Osteocyte (in vitro differentiated cells): ENCODE measurements around the gene SAP30BP. TPM values are rescaled to one million over a fixed set of nuclear protein-coding genes. Genes with fewer than 3 reads are reported as not detected.

Source experiments
- DNase-seq: peaks from one replicate; pipeline ENCODE4 v3.0.0; 2021; ENCODE audit warnings: mixed read lengths; ENCODE audit not compliant: unreplicated experiment; ENCODE audit errors: extremely low spot score
- H3K27ac Mint-ChIP-seq: one replicate; pipeline ENCODE4 v1.8.0; 2021; ENCODE audit warnings: mild to moderate bottlenecking, mixed read lengths; ENCODE audit not compliant: unreplicated experiment
- H3K27me3 Mint-ChIP-seq: one replicate; pipeline ENCODE4 v1.8.0; 2021; ENCODE audit warnings: mixed read lengths; ENCODE audit not compliant: unreplicated experiment
- H3K36me3 Mint-ChIP-seq: one replicate; pipeline ENCODE4 v1.8.0; 2021; ENCODE audit warnings: mixed read lengths; ENCODE audit not compliant: unreplicated experiment
- H3K4me1 Mint-ChIP-seq: one replicate; pipeline ENCODE4 v1.8.0; 2021; ENCODE audit warnings: mixed read lengths; ENCODE audit not compliant: unreplicated experiment
- H3K4me3 Mint-ChIP-seq: one replicate; pipeline ENCODE4 v1.8.0; 2021; ENCODE audit warnings: mild to moderate bottlenecking, moderate library complexity, mixed read lengths; ENCODE audit not compliant: unreplicated experiment
- H3K9me3 Mint-ChIP-seq: one replicate; pipeline ENCODE4 v1.8.0; 2021; ENCODE audit warnings: mixed read lengths; ENCODE audit not compliant: unreplicated experiment
- total RNA-seq: library from RNA; stranded (reverse); gene quantifications from 2 replicates; pipeline ENCODE4 v1.2.1, GENCODE V29; 2021
- TF ChIP-seq, protein P1 (sequence below): fragments of 200-600 bp; sonication (generic); IDR thresholded peaks from 2 replicates; pipeline ENCODE4 v1.5.0; 2021; ENCODE audit warnings: antibody characterized with exemption, mild to moderate bottlenecking, moderate library complexity

Gene SAP30BP
- total RNA-seq, 1 donor from 2014 or later = 103 TPM

GRCh38 chr17:75749545-75750389 lies 82.6 kb downstream of the SAP30BP start:
- DNase-seq = peak; percentile 93
- Mint-ChIP-seq H3K27me3 (no peaks in the 10 kb centered on the region), H3K9me3 (no peaks in the 10 kb centered on the region), H3K4me1 (peaks cover 22% of the 10 kb centered on the region), H3K4me3 (no peak overlapping the region), H3K27ac (peak overlapping the region; percentile 18), H3K36me3 (peaks cover 28% of the 10 kb centered on the region)
- TF ChIP-seq, protein P1, sequence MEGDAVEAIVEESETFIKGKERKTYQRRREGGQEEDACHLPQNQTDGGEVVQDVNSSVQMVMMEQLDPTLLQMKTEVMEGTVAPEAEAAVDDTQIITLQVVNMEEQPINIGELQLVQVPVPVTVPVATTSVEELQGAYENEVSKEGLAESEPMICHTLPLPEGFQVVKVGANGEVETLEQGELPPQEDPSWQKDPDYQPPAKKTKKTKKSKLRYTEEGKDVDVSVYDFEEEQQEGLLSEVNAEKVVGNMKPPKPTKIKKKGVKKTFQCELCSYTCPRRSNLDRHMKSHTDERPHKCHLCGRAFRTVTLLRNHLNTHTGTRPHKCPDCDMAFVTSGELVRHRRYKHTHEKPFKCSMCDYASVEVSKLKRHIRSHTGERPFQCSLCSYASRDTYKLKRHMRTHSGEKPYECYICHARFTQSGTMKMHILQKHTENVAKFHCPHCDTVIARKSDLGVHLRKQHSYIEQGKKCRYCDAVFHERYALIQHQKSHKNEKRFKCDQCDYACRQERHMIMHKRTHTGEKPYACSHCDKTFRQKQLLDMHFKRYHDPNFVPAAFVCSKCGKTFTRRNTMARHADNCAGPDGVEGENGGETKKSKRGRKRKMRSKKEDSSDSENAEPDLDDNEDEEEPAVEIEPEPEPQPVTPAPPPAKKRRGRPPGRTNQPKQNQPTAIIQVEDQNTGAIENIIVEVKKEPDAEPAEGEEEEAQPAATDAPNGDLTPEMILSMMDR = peak; percentile 95

DNA sequence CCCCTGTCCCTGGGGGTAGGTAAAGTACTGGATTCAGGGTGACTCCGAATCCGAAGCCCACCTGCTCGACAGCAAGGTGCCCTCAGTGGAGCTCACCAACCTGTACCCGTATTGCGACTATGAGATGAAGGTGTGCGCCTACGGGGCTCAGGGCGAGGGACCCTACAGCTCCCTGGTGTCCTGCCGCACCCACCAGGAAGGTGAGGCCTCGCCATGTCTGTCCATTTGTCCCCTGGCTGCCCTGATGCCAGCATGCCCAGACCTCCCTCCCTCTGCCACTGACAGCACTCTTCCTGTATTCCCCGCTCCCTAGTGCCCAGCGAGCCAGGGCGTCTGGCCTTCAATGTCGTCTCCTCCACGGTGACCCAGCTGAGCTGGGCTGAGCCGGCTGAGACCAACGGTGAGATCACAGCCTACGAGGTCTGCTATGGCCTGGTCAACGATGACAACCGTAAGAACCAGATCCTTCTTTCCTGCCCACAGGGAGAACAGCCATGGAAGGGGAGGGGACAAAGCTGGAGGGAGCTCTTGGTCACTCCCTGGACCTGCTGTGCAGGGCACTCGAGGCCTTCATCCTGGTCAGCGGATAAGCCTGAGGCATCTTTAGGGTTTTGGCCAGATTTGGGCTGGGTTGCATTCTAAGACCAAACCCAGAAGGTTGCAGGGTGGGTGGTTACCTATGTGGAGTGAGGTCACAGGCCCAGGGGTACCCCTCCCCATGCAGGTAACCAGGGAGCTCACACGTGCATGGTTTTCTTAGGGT lies 83.7 kb downstream of the SAP30BP start:
- H3K27me3 Mint-ChIP-seq = no peaks in the 10 kb centered on the region
- H3K4me1 Mint-ChIP-seq = peaks cover 27% of the 10 kb centered on the region
- TF ChIP-seq, protein P1 = no peak
- peaks cover 35% of the 10 kb centered on the region for H3K36me3 Mint-ChIP-seq
- no peaks in the 10 kb centered on the region for H3K9me3 Mint-ChIP-seq
- DNase-seq = no peak
- no peak overlapping the region for H3K4me3 Mint-ChIP-seq
- no peak overlapping the region for H3K27ac Mint-ChIP-seq

- Mint-ChIP-seq H3K4me1 (peaks cover 27% of the 10 kb centered on the region), H3K9me3 (no peaks in the 10 kb centered on the region), H3K36me3 (peaks cover 37% of the 10 kb centered on the region), H3K27ac (no peak overlapping the region), H3K27me3 (no peaks in the 10 kb centered on the region), H3K4me3 (no peak overlapping the region)
- TF ChIP-seq, protein P1 = no peak
- DNase-seq = no peak
These were observed 84.7 kb downstream of the SAP30BP start for GRCh38 chr17:75751676-75752404.

DNA sequence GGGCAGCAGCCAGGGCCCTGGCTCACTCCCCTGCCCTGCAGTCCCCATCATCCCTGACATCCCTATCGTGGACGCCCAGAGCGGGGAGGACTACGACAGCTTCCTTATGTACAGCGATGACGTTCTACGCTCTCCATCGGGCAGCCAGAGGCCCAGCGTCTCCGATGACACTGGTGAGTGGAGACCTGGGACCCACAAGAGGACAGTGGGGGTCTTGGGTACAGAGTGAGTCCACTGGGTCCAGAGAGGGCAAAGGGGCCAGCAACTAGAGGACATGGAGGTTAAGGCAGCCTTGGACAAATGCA lies 85.2 kb downstream of the SAP30BP start:
- H3K36me3 Mint-ChIP-seq = peaks cover 36% of the 10 kb centered on the region
- peak overlapping the region; percentile 38 for H3K27ac Mint-ChIP-seq
- no peak for DNase-seq
- H3K9me3 Mint-ChIP-seq = no peaks in the 10 kb centered on the region
- no peaks in the 10 kb centered on the region for H3K27me3 Mint-ChIP-seq
- H3K4me3 Mint-ChIP-seq = no peak overlapping the region
- TF ChIP-seq, protein P1 = no peak
- peaks cover 27% of the 10 kb centered on the region for H3K4me1 Mint-ChIP-seq
